Panc1 (cell line): ENCODE data around the gene FAM186B.

Source experiments
- CTCF ChIP-seq: fragments of 450-650 bp; IDR thresholded peaks from 2 replicates; pipeline ENCODE4 v1.5.1; 2017; ENCODE audit warnings: mild to moderate bottlenecking
- REST ChIP-seq, 2 experiments: IDR thresholded peaks; 2 replicates each; pipeline ENCODE4 v1.6.1; 2011 to 2012; ENCODE audit warnings: low read depth in 2 of 2, control low read depth in 1 of 2, low read length in 1 of 2, mild to moderate bottlenecking in 1 of 2, moderate library complexity in 1 of 2; ENCODE audit not compliant: insufficient read depth in 1 of 2
- TCF7L2 ChIP-seq: IDR thresholded peaks from 2 replicates; pipeline ENCODE4 v1.6.1; 2011; ENCODE audit warnings: mild to moderate bottlenecking, low read depth, low read length, inconsistent platforms

- TF ChIP-seq CTCF: no peak
- TF ChIP-seq REST (IDR thresholded peaks at IDR 0.05; ENCODE audit: insufficient read depth in 1 of 2, low read depth in 2 of 2, low read length in 1 of 2): no peak
- TF ChIP-seq TCF7L2: no peak
These were observed 44.7 kb downstream of the FAM186B start for GRCh38 chr12:49560695-49561094.
